Omental fat pad (tissue), 4 donors: Measurements from ENCODE around the gene ASTN2. TPM values are rescaled to one million over a fixed set of nuclear protein-coding genes. Genes with fewer than 3 reads are reported as not detected.

Source experiments
- ATAC-seq: fragments of 150-250 bp; one replicate; pipeline ENCODE4 v1.9.1; 2016; ENCODE audit warnings: mild to moderate bottlenecking, moderate library complexity; ENCODE audit not compliant: low FRiP score
- DNase-seq: peaks from one replicate; pipeline ENCODE4 v3.0.0-alpha.2; 2019; ENCODE audit warnings: low spot score
- CTCF ChIP-seq, 3 donors: fragments of 450-650 bp; IDR thresholded peaks; one replicate each; pipeline ENCODE4 v1.5.1; 2016 to 2017; ENCODE audit warnings: antibody characterized with exemption in 3 of 3, mild to moderate bottlenecking in 3 of 3, moderate library complexity in 2 of 3
- total RNA-seq, 4 donors: library from RNA; depleted of rRNA; stranded (reverse); fragments of >200 nt; gene quantifications; one replicate each; pipeline ENCODE4 v1.1.0, GENCODE V29; 2016

ASTN2 gene
- total RNA-seq, 4 donors from 2014 or later: 1.1 to 8.4 (median 3.6) TPM

- DNase-seq (no peak), ATAC-seq (no peak)
- no peak for TF ChIP-seq CTCF (IDR thresholded peaks at IDR 0.05)
Observed at GRCh38 chr9:117180896-117181445, 233.9 kb downstream of the ASTN2 start.

- ATAC-seq: no peak
- TF ChIP-seq CTCF (IDR thresholded peaks at IDR 0.05): no peak
- no peak for DNase-seq
Observed at GRCh38 chr9:117178596-117179375, 236.1 kb downstream of the ASTN2 start.

GRCh38 chr9:117170567-117170966 is 244.3 kb downstream of the ASTN2 start:
- DNase-seq (no peak), ATAC-seq (no peak)
- no peak for TF ChIP-seq CTCF (IDR thresholded peaks at IDR 0.05)

GRCh38 chr9:117169089-117169621 is 245.7 kb downstream of the ASTN2 start:
- no peak for TF ChIP-seq CTCF (IDR thresholded peaks at IDR 0.05)
- no peak for ATAC-seq
- DNase-seq: no peak

- no peak for TF ChIP-seq CTCF (IDR thresholded peaks at IDR 0.05)
- ATAC-seq: no peak
- DNase-seq: no peak
Observed at GRCh38 chr9:117164512-117164911, 250.3 kb downstream of the ASTN2 start.

- no peak for TF ChIP-seq CTCF (IDR thresholded peaks at IDR 0.05)
- no peak for ATAC-seq
- no peak for DNase-seq
Observed at GRCh38 chr9:117160254-117160653, 254.6 kb downstream of the ASTN2 start.
